SIG-M5 (cell line): Measurements from ENCODE around the gene PSMA6.
"Not testable (repeated sequence)": the region's sequence is repeated elsewhere in the genome, so short reads cannot be mapped to it uniquely, and the experiment has no call there.

Source experiments
- DNase-seq: peaks from one replicate; lab custom pipeline; 2025; lab: John Stamatoyannopoulos, UW

The PSMA6 gene

GRCh38 chr14:35292051-35292769, at the start of gene PSMA6:
Gene PSMA6, plus strand, starts transcription at chr14:35292382. Its CDS starts 95 bp downstream, at chr14:35292477.
- peak; percentile 84 for DNase-seq

DNA sequence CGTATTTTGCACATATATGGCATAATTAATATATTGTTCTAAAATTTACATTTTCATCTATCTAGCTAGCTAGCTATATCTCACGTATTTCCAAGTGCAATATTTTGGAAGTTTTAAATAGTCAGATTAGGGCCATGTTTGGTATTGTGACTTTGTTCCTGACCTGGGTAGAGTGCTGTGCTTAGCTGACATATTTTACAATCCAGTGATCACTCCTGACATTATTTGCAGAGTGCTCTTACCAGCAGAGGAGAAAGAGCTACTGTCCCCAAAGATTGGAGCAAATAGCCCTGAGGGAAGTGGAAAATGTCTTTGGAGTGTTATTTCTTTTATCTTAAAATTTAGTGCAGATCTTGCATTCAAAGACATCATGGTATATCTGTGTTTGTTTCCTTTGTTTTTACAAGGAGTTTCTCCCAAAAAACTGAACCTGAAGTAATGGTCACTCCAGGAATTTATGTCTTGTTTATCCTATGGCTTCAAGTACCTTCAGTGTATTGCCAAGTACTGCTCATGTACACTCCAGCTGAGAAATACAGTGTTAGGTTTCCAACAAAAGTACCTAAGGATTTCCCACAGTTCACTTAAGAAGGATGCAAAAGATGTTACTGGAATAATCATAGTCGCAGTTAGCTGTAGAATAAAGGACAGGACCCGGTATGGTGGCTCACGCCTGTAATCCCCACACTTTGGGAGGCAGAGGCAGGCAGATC, 49.4 kb upstream of the PSMA6 start:
- DNase-seq: no peak

GRCh38 chr14:35243956-35244355, 48.2 kb upstream of the PSMA6 start:
- DNase-seq: no peak

- no peak for DNase-seq
Observed at GRCh38 chr14:35244542-35244941, 47.6 kb upstream of the PSMA6 start.

GRCh38 chr14:35245051-35245450, 47.1 kb upstream of the PSMA6 start:
- DNase-seq: no peak

DNA sequence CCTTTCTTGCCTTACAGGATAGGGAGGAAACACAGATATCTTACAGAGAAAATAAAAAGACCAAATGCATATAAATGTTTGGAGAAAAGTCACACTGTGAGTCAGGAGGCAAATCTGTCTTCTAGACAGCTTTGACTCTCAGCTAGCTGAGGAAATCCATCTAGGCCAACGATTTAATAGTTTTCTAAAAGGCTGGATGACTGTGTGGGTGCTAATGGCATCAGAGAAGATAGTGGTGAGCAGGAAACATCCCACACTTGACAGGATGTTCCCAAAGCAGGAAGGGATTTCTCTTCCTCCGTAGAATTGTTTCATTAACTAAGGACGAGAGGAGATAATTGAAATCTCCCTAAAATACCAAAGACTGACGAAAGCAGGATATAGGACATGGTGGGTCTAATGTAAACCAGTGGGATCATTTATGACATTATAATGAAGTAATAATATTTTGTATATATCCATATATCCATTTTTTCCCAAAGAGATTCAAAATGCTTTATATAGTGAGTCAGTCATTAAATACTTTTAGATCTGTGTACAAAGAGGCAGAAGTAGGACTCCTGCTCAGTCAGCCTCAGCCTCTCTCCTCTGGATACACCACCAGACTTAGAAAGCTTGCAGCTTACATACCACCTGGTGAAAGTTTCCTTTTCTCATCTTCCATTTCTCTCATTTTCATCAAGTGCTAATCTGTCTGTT, 44.3 kb upstream of the PSMA6 start:
- no peak for DNase-seq

- no peak for DNase-seq
Observed at GRCh38 chr14:35248476-35248788, 43.8 kb upstream of the PSMA6 start.

- DNase-seq: no peak
Observed at GRCh38 chr14:35250319-35250718, 41.9 kb upstream of the PSMA6 start.

DNA sequence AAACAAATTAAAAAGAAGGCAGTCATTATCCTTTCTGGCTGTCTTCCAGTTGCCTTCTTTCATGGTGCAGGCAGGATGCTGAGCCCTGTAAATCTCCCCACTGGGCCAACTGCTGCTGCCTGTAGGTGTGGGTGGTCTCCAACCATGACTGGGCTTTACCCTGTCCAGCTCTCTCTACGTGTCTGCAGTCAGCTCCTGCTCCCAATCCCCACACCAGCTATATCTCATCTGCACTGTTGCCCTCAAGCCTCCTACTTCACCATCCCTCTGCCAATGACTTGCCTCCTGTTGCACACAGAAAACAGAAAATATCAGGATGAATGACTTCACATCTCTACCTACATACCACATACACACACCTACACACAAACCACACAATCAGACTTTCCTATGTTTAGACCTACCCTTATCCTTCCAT, 39.7 kb upstream of the PSMA6 start:
- no peak for DNase-seq

GRCh38 chr14:35253056-35253455, 39.1 kb upstream of the PSMA6 start:
- DNase-seq: not testable (repeated sequence)

DNA sequence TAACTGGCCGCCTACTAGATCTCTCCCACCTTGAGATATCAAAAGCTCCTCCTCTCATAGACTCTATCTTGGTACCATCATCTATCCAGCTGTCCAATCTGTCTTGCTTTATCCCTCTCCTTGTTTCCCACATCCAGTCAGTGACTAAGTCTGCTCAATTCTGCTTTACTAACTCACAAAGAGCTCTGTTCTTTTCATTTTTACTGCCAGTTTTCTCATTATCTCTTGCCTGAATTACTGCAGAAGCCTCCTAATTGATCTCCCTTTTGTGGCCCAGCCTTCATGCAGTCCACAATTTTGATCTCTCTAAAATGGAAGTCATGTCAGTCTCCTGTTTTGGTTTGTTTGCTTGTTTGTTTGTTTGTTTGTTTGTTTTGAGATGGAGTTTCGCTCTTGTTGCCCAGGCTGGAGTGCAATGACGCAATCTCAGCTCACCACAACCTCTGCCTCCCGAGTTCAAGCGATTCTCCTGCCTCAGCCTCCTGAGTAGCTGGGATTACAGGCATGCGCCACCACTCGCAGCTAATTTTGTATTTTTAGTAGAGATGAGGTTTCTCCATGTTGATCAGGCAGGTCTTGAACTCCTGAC, 38.1 kb upstream of the PSMA6 start:
- not testable (repeated sequence) for DNase-seq

- no peak for DNase-seq
Observed at GRCh38 chr14:35254736-35255135, 37.4 kb upstream of the PSMA6 start.

- DNase-seq: no peak
Observed at GRCh38 chr14:35255711-35256110, 36.5 kb upstream of the PSMA6 start.

DNA sequence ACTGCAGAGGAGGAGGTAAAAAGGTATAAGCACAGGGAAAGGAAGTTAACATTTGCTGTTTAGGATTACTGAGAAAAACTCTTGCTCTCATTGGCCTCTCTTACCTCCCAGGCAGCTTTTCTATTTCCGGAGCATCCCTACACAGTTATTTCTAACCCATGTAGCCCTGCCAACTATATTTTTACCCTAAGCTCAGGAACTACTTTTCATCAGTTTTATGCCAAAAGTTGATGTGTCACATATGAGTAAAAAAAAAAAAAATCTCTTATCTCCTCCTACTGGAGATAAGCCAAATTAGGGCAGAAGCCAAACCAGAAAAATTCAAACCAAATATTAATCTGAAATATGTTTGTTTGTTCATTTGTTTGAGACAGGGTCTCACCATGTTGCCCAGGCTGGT, 34.4 kb upstream of the PSMA6 start:
- DNase-seq: no peak

- DNase-seq: no peak
Observed at GRCh38 chr14:35258420-35258819, 33.8 kb upstream of the PSMA6 start.

GRCh38 chr14:35261774-35262173, 30.4 kb upstream of the PSMA6 start:
- no peak for DNase-seq

- DNase-seq: no peak
Observed at GRCh38 chr14:35262436-35262835, 29.7 kb upstream of the PSMA6 start.

DNA sequence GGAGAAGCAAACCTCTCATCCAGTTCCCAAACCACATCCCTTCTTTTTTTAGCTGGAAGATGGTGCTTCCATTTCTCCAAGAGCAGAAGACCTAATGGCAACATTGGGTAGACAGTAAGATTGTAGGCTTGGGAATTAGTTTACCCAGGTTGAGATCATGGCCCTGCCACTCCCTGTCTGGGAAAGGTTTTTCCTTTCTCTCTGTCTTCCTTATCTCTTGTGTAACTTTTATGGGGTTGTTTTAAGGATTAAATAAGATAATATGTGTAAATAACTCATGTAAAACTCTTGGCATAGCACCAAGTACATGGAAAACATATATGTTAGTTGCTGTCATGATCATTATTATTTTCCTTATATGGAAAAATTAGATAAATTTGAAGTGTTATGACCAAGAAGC, 23.2 kb upstream of the PSMA6 start:
- DNase-seq: no peak

GRCh38 chr14:35274805-35275204, 17.4 kb upstream of the PSMA6 start:
- no peak for DNase-seq

DNA sequence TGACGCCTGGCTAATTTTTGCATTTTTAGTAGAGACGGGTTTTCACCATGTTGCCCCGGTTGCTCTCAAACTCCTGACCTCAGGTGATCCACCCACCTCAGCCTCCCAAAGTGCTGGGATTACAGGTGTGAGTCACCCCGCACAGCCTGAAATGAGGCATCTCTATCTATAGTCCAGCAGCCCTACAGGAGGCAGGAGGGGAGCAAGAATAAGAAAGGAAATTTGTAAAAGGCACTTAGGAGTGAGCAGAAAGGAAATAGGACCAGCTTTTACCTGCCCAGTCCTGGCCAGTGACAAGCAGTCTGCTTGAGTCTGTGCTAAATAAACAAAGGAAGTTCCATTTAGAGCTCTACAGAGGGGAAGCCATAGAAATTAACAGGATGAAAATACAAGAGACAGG, 15.0 kb upstream of the PSMA6 start:
- no peak for DNase-seq

DNA sequence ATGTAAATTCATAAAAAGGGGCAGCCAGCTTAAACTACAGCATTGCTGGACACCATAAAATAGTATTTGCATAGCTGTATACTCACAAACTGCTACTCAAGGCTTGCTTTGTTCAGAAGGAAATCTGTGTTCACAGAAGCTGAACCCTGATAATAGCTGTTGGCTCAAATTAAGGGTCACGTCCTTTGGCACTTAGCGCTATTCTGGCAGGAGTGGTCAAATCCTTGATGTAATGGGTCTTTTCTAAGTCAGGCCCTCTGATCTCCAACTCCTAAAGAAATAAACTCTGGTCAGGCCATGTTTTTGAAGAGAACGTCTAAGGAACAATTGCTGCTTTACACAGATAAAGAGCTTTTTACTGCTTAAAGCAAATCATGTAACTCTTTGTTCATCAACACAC, 12.8 kb upstream of the PSMA6 start:
- DNase-seq: no peak

GRCh38 chr14:35281341-35281740, 10.8 kb upstream of the PSMA6 start:
- DNase-seq: no peak

DNA sequence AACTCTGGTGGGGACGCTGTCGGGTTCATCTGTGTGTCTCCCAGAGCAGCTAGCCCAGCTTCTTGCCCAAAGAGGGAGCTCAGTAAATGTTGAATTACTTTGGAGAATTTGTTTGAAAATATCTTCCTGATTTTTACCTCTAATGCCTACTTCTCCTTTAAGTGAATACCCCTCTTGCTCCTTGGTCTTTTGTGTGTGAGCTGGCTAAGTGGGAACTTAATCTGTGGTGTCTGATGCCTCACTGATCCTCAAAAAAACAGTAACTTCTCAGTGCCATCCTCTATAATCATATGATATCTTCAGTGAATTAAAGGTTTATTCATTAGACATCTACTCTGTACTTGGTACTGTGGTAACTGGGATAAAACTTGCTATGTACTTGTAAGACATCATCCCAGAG, 7.7 kb upstream of the PSMA6 start:
- DNase-seq: no peak
